ENCODE measurements around the gene HSPB6.

Gene HSPB6

GRCh38 chr19:35716801-35717664 lies 39.8 kb downstream of the HSPB6 start:
- DNase-seq (ENCODE audit: low read depth, low spot score): peak; percentile 91

- no peak for DNase-seq (ENCODE audit: low read depth, low spot score)
Measured at GRCh38 chr19:35715981-35716800, 40.6 kb downstream of the HSPB6 start.

GRCh38 chr19:35715355-35715809 lies 41.4 kb downstream of the HSPB6 start:
- DNase-seq (ENCODE audit: low read depth, low spot score): no peak

- DNase-seq (ENCODE audit: low read depth, low spot score): no peak
Measured at GRCh38 chr19:35714601-35715354, 42.1 kb downstream of the HSPB6 start.

- no peak for DNase-seq (ENCODE audit: low read depth, low spot score)
Measured at GRCh38 chr19:35713904-35714495, 42.8 kb downstream of the HSPB6 start.

GRCh38 chr19:35713506-35713850 lies 43.4 kb downstream of the HSPB6 start:
- DNase-seq (ENCODE audit: low read depth, low spot score): no peak

- no peak for DNase-seq (ENCODE audit: low read depth, low spot score)
Measured at GRCh38 chr19:35712567-35713505, 44.0 kb downstream of the HSPB6 start.

GRCh38 chr19:35710784-35711723 lies 45.8 kb downstream of the HSPB6 start:
- no peak for DNase-seq (ENCODE audit: low read depth, low spot score)

- DNase-seq (ENCODE audit: low read depth, low spot score): no peak
Measured at GRCh38 chr19:35708391-35708790, 48.4 kb downstream of the HSPB6 start.
